DMS153 (cell line): ENCODE results near the gene VCAM1.
"Not testable (repeated sequence)": the region's sequence is repeated elsewhere in the genome, so short reads cannot be mapped to it uniquely, and the experiment has no call there.

Experiments
- DNase-seq: peaks from one replicate; lab custom pipeline; 2025; lab: John Stamatoyannopoulos, UW

Gene VCAM1, protein sequence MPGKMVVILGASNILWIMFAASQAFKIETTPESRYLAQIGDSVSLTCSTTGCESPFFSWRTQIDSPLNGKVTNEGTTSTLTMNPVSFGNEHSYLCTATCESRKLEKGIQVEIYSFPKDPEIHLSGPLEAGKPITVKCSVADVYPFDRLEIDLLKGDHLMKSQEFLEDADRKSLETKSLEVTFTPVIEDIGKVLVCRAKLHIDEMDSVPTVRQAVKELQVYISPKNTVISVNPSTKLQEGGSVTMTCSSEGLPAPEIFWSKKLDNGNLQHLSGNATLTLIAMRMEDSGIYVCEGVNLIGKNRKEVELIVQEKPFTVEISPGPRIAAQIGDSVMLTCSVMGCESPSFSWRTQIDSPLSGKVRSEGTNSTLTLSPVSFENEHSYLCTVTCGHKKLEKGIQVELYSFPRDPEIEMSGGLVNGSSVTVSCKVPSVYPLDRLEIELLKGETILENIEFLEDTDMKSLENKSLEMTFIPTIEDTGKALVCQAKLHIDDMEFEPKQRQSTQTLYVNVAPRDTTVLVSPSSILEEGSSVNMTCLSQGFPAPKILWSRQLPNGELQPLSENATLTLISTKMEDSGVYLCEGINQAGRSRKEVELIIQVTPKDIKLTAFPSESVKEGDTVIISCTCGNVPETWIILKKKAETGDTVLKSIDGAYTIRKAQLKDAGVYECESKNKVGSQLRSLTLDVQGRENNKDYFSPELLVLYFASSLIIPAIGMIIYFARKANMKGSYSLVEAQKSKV

GRCh38 chr1:100719490-100719889 lies at the start of gene VCAM1:
TSS of gene VCAM1 (plus strand) at chr1:100719742. CDS start at chr1:100719861, 119 bp downstream.
- no peak for DNase-seq

GRCh38 chr1:100670083-100670482 lies 49.5 kb upstream of the VCAM1 start:
- DNase-seq = no peak

- no peak for DNase-seq
Observed at GRCh38 chr1:100671601-100672000, 47.9 kb upstream of the VCAM1 start.

DNA sequence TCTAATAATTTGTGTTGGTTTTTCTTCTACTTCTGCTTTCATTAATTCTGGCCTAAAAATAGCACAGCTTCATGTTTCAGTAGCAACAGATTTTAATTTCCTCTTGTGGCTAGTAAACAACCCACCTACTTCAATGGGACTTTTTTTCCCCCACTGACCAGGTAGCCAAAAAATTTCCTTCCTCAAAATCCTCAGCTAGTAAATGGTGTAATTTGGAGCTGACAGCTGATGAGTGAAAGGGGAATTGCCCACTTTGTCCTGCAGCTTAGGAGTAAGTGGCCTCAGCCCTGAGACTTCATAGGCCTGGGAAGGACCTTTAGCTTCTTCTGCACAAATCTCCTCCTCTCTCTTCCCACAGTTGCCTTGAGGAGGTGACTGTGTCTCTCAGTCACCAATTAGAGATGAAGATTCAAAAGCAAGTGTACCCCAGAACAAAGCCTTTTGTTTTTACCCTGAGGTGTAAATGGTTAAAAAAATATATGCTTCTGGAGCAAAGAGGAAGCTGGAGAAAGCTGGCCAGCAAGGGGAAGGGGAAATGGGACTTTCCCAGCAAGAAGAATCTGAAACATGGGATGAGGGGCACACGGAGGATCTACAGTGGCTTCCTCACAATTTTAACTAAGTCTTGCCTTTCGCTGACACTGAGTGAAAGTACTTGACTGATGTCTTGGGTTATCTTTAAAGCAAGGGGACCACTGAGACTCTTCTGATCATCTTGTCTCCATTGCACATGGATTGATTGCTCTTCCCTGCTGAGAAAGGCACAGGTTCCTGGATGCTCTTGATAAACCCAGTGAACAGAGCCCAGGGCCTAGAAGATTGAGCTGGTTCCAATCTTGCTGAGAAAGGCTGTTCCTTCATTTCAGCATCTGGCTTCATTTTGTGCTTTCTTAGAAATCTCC lies 35.8 kb upstream of the VCAM1 start:
- DNase-seq = no peak

DNA sequence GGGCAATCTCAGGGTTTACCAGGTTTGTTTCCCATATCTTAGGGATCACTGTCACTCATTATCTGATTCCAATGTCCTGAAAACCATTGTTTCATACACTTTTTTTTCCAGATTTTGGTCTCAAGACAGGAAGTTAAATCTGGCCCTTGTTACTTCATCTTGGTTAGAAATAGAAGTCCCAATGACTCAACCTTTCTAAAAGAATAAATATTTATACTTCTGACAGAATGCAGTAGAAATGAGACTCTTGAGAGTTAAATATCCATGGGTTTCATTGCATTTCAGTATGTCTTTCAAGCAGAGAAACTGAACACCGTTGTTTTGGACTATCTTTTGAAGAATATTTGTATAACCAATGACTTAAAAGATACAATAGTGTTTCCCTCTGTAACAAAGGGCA lies 19.8 kb upstream of the VCAM1 start:
- DNase-seq = no peak

DNA sequence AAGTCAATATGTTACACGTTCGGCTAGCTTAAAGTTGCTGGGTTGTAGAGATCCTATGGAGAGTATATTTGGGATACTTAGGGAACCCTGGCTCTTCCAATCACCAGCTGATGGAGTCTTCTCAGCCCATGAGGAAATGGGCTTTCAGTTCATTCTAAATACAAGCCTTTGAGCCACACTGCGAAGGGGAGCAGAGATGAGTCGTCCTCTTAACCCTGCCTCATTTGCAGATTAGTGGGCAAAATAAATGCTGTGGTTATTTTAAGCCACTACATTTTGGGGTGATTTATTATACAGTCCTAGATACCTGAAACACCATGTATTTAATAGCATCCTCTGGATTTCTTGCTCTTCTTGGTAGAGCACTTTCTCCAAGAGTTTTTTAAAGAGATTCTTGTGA lies 19.0 kb upstream of the VCAM1 start:
- DNase-seq = no peak

DNA sequence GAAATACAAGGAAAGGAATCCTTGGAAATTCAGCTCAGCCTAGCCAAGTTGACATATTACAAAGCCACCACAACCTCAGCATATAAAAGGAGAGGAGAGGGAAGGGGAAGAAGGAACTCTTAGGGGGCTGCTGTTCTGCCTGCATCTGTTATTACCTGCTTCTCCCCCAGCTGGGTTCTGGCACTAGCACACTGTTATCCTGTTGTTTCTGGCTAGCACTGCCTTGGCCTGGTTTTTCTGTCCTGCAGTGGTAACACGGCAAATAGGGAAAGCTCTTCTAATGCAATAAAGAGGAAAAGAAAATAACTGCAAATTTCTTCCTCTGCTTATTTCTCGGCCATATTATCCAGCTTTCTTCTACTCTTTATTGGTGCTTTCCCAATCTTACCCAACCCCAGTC lies 16.5 kb upstream of the VCAM1 start:
- no peak for DNase-seq

- DNase-seq = no peak
Observed at GRCh38 chr1:100703716-100704115, 15.8 kb upstream of the VCAM1 start.

- DNase-seq = no peak
Observed at GRCh38 chr1:100704473-100704872, 15.1 kb upstream of the VCAM1 start.

- DNase-seq = no peak
Observed at GRCh38 chr1:100706296-100706695, 13.2 kb upstream of the VCAM1 start.

DNA sequence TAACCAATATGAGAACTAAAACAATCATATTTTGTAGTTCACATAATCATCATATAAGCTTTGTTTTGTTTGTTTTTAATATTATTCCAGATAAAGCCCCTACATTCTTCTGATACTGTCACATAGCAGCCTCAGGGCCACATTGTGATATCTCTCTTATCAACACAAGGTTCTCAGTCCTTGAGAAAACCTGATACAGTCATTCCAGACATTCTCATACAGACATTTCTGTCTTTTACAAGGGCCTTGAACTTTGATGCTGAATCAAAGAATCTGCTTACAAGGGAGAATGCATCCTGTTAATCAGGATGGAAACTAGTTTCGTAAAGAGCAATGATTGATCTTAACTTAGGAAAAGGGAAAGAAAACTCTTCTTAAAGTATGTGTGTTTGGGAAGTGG lies 12.7 kb upstream of the VCAM1 start:
- DNase-seq = no peak

- no peak for DNase-seq
Observed at GRCh38 chr1:100708476-100709062, 11.0 kb upstream of the VCAM1 start.

DNA sequence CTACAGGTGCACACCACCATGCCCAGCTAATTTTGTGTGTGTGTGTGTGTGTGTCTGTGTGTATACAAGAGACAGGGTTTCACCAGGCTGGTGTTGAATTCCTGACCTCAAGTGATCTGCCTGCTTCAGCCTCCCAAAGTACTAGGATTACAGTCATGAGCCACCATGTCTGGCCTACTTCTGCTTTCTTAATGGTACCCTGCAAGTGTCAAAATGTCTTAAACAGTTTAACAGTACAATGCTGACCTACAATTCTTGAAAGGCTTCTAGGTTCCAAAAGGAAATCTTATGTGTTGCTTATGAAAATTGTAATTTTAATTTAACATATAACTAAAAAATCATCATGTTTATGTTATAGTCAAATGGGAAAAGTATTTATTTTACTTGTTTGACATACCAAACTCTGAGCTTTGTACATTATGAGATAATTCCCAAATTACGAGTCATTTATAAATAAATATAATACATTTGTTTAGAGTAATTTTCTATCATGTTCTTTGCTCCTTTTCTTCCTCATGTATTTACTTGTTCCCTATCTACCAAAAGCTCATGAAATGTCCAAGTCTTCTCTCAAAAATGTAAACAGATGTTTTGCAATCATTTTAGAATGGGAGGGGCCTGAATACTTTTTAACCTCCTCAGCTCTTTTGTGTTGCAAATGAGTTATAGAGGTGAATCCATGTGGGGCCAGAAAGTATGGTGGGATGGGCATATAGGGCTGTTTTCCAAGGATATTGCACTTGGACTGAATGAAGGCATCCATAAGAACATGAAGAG lies 8.4 kb upstream of the VCAM1 start:
- DNase-seq = no peak

DNA sequence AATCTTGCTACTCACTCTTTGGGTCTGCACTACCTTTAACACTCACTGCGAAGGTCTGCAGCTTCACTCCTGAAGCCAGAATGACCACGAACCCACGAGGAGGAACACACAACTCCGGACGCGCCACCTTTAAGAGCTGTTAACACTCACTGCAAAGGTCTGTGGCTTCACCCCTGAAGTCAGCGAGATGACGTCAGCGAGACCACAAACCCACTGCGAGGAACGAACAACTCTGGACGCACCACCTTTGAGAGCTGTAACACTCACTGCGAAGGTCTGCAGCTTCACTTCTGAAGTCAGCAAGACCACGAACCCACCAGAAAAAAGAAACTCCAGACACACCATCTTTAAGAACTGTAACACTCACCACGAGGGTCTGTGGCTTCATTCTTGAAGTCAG lies 6.5 kb upstream of the VCAM1 start:
- not testable (repeated sequence) for DNase-seq

DNA sequence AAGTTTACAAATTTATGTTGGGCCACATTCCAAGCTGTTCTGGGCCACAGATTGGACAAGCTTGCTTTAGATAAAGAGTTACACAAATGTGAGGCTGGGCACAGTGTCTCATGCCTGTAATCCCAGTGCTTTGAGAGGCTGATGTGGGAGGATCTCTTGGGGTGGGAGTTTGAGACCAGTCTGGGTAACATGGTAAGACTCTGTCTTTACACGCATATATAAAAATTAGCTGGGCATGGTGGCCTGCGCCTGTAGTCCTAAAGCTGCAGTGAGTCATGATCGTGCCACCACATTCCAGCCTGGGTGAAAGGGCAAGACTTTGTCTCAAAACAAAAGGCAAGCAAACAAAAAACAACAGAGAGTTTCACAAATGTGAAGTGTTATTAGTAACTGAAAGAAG lies 5.9 kb upstream of the VCAM1 start:
- DNase-seq = no peak

- no peak for DNase-seq
Observed at GRCh38 chr1:100714599-100714998, 4.9 kb upstream of the VCAM1 start.

DNA sequence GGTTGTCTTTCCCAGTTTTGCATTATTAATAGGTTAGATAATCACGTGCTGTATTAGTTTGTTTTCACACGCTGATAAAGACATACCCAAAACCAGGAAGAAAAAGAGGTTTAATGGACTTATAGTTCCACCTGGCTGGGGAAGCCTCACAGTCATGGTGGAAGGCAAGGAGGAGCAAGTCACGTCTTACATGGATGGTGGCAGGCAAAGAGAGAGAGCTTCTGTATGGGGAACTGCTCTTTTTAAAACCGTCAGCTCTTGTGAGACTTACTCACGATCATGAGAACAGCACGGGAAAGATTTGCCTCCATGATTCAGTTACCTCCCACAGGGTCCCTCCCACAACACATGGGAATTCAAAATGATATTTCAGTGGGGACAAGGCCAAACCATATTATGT lies 2.3 kb upstream of the VCAM1 start:
- no peak for DNase-seq

- DNase-seq = no peak
Observed at GRCh38 chr1:100718581-100718980, 961 bp upstream of the VCAM1 start.

- no peak for DNase-seq
Observed at GRCh38 chr1:100720101-100720500, 559 bp downstream of the VCAM1 start.

GRCh38 chr1:100720751-100721150 lies 1.2 kb downstream of the VCAM1 start:
- no peak for DNase-seq

GRCh38 chr1:100721526-100722207 lies 2.1 kb downstream of the VCAM1 start:
- DNase-seq = no peak
